ENCODE measurements around the gene NDUFAF8.

Gene NDUFAF8

DNA sequence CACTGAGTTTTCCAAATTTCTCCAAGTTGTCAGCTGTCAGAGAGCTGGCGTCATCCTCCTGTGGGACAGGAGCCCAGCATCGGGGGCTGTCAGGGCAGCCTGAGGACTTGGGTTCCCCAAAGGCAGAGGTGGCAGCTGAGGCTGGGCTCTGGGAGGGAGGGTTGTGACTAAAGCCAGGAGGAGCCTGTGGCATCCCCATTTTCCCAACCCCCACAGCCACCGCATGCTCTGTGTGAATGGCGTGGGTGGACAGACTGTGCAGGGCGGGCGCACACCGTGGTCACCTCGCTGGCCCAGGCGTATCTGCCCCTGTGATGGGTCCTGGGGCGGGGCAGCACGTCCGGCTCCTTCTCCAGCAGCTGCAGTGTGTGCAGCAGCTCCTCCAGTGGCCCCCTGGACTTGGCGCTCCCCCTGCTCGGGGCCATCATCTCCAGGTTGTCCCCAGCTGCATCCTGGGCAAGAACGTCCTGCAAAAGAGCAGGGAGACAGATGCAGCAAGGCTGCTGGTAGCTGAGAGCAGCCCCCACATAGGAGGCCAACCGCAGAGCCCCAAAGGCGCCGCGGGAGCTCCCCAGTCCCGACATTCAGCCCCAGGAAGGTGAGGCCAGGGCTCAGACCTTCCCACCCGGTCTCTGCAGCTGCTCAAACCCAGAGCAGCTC is 41.2 kb upstream of the NDUFAF8 start:
- ATAC-seq: no peak
- no peak for TF ChIP-seq ZNF70 (CRISPR knock-in tag; IDR thresholded peaks at IDR 0.05)
- TF ChIP-seq, protein P1, sequence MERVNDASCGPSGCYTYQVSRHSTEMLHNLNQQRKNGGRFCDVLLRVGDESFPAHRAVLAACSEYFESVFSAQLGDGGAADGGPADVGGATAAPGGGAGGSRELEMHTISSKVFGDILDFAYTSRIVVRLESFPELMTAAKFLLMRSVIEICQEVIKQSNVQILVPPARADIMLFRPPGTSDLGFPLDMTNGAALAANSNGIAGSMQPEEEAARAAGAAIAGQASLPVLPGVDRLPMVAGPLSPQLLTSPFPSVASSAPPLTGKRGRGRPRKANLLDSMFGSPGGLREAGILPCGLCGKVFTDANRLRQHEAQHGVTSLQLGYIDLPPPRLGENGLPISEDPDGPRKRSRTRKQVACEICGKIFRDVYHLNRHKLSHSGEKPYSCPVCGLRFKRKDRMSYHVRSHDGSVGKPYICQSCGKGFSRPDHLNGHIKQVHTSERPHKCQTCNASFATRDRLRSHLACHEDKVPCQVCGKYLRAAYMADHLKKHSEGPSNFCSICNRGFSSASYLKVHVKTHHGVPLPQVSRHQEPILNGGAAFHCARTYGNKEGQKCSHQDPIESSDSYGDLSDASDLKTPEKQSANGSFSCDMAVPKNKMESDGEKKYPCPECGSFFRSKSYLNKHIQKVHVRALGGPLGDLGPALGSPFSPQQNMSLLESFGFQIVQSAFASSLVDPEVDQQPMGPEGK (CRISPR knock-in tag; IDR thresholded peaks at IDR 0.05; ENCODE audit: borderline replicate concordance): no peak
- no peak for TF ChIP-seq PPARA (CRISPR knock-in tag; IDR thresholded peaks at IDR 0.05; ENCODE audit: borderline replicate concordance)
- no peak for TF ChIP-seq SNAI2 (CRISPR knock-in tag; IDR thresholded peaks at IDR 0.05)

DNA sequence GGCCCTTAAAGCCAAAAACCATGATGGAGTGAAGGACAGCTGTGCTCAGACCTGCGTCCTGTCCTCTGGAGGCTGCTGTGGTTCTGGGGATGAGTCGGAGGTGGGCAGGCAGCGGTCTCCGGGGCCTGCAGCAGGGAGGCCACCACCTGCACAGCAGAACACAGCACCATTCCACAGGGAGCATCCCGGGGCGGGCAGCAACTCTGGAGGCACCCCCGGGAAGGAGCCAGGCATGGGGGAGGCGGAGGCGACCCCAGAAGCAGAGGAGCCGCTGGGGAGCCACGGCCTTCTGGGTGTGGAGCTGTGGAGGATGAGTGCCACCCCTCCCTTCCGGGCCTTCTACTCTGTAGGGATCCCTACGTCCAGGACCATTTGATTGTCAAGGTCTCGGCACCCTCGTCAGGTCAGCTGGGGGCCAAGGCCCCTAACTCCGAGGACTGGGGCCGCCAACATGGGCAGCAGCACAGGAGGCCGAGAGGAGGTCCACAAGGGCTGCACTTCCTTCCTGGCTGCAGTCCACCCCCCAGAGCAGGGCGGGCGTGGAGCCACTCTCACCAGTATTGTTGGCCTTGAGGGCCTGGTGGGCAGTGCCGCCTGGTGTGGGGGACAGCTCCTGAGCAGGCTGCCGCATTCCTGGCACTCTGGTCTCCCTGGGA is 40.2 kb upstream of the NDUFAF8 start:
- TF ChIP-seq, protein P2, sequence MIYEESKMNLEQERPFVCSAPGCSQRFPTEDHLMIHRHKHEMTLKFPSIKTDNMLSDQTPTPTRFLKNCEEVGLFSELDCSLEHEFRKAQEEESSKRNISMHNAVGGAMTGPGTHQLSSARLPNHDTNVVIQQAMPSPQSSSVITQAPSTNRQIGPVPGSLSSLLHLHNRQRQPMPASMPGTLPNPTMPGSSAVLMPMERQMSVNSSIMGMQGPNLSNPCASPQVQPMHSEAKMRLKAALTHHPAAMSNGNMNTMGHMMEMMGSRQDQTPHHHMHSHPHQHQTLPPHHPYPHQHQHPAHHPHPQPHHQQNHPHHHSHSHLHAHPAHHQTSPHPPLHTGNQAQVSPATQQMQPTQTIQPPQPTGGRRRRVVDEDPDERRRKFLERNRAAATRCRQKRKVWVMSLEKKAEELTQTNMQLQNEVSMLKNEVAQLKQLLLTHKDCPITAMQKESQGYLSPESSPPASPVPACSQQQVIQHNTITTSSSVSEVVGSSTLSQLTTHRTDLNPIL (CRISPR knock-in tag; IDR thresholded peaks at IDR 0.05; ENCODE audit: low read depth): no peak
- no peak for TF ChIP-seq ZFP30 (CRISPR knock-in tag; IDR thresholded peaks at IDR 0.05)
- TF ChIP-seq ARNTL (CRISPR knock-in tag; IDR thresholded peaks at IDR 0.05; ENCODE audit: borderline replicate concordance, low read depth): no peak
- no peak for TF ChIP-seq ZNF70 (CRISPR knock-in tag; IDR thresholded peaks at IDR 0.05)
- no peak for TF ChIP-seq ZC3H10 (CRISPR knock-in tag; IDR thresholded peaks at IDR 0.05)
- TF ChIP-seq ZFP3 (CRISPR knock-in tag; IDR thresholded peaks at IDR 0.05): no peak
- TF ChIP-seq TOX (CRISPR knock-in tag; IDR thresholded peaks at IDR 0.05; ENCODE audit: borderline replicate concordance): no peak
- TF ChIP-seq PPARA (CRISPR knock-in tag; IDR thresholded peaks at IDR 0.05; ENCODE audit: borderline replicate concordance): no peak
- no peak for TF ChIP-seq ISL1 (CRISPR knock-in tag; IDR thresholded peaks at IDR 0.05)
- TF ChIP-seq, protein P3, sequence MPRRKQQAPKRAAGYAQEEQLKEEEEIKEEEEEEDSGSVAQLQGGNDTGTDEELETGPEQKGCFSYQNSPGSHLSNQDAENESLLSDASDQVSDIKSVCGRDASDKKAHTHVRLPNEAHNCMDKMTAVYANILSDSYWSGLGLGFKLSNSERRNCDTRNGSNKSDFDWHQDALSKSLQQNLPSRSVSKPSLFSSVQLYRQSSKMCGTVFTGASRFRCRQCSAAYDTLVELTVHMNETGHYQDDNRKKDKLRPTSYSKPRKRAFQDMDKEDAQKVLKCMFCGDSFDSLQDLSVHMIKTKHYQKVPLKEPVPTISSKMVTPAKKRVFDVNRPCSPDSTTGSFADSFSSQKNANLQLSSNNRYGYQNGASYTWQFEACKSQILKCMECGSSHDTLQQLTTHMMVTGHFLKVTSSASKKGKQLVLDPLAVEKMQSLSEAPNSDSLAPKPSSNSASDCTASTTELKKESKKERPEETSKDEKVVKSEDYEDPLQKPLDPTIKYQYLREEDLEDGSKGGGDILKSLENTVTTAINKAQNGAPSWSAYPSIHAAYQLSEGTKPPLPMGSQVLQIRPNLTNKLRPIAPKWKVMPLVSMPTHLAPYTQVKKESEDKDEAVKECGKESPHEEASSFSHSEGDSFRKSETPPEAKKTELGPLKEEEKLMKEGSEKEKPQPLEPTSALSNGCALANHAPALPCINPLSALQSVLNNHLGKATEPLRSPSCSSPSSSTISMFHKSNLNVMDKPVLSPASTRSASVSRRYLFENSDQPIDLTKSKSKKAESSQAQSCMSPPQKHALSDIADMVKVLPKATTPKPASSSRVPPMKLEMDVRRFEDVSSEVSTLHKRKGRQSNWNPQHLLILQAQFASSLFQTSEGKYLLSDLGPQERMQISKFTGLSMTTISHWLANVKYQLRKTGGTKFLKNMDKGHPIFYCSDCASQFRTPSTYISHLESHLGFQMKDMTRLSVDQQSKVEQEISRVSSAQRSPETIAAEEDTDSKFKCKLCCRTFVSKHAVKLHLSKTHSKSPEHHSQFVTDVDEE (CRISPR knock-in tag; IDR thresholded peaks at IDR 0.05): no peak
- no peak for TF ChIP-seq GLIS3 (CRISPR knock-in tag; IDR thresholded peaks at IDR 0.05)
- TF ChIP-seq, protein P1 (CRISPR knock-in tag; IDR thresholded peaks at IDR 0.05; ENCODE audit: borderline replicate concordance): no peak
- TF ChIP-seq ZNF565 (CRISPR knock-in tag; conservative IDR thresholded peaks at IDR 0.05; ENCODE audit: low read depth): no peak
- no peak for TF ChIP-seq ZNF8 (CRISPR knock-in tag; IDR thresholded peaks at IDR 0.05)
- TF ChIP-seq SNAI2 (CRISPR knock-in tag; IDR thresholded peaks at IDR 0.05): no peak
- no peak for TF ChIP-seq TCF4 (CRISPR knock-in tag; IDR thresholded peaks at IDR 0.05; ENCODE audit: borderline replicate concordance)
- no peak for TF ChIP-seq RARB (CRISPR knock-in tag; IDR thresholded peaks at IDR 0.05)
- TF ChIP-seq OSR1 (CRISPR knock-in tag; IDR thresholded peaks at IDR 0.05): no peak
- TF ChIP-seq, protein P4, sequence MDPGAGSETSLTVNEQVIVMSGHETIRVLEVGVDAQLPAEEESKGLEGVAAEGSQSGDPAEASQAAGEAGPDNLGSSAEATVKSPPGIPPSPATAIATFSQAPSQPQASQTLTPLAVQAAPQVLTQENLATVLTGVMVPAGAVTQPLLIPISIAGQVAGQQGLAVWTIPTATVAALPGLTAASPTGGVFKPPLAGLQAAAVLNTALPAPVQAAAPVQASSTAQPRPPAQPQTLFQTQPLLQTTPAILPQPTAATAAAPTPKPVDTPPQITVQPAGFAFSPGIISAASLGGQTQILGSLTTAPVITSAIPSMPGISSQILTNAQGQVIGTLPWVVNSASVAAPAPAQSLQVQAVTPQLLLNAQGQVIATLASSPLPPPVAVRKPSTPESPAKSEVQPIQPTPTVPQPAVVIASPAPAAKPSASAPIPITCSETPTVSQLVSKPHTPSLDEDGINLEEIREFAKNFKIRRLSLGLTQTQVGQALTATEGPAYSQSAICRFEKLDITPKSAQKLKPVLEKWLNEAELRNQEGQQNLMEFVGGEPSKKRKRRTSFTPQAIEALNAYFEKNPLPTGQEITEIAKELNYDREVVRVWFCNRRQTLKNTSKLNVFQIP (CRISPR knock-in tag; IDR thresholded peaks at IDR 0.05; ENCODE audit: borderline replicate concordance, low read depth): no peak
- no peak for ATAC-seq

DNA sequence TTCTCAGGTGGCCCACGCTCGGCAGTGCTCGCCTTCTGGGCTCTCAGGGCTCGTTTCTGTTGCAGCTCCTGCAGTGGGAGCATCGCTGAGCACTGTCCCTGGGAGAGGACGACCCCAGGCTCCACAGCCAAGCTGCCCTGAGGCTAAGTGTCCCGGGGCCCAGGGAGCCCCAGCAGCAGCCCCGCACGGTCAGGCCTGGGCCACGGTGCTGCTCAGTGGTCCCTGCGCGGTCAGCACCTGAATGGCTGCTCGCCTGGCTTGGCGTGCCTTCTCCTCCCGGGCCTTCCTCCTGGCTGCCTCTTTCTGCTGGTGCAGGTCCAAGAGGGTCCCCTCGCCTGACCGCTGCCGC is 39.7 kb upstream of the NDUFAF8 start:
- ATAC-seq: no peak
- TF ChIP-seq TOX (CRISPR knock-in tag; IDR thresholded peaks at IDR 0.05; ENCODE audit: borderline replicate concordance): no peak
- no peak for TF ChIP-seq ZFP3 (CRISPR knock-in tag; IDR thresholded peaks at IDR 0.05)
- no peak for TF ChIP-seq ZNF8 (CRISPR knock-in tag; IDR thresholded peaks at IDR 0.05)
- TF ChIP-seq, protein P2 (CRISPR knock-in tag; IDR thresholded peaks at IDR 0.05; ENCODE audit: low read depth): no peak
- TF ChIP-seq GLIS3 (CRISPR knock-in tag; IDR thresholded peaks at IDR 0.05): no peak
- TF ChIP-seq CSDC2 (CRISPR knock-in tag; IDR thresholded peaks at IDR 0.05): no peak
- no peak for TF ChIP-seq ESRRG (CRISPR knock-in tag; IDR thresholded peaks at IDR 0.05)
- TF ChIP-seq ZNF565 (CRISPR knock-in tag; conservative IDR thresholded peaks at IDR 0.05; ENCODE audit: low read depth): no peak
- no peak for TF ChIP-seq ZFP30 (CRISPR knock-in tag; IDR thresholded peaks at IDR 0.05)
- TF ChIP-seq SNAI2 (CRISPR knock-in tag; IDR thresholded peaks at IDR 0.05): no peak
- no peak for TF ChIP-seq ARNTL (CRISPR knock-in tag; IDR thresholded peaks at IDR 0.05; ENCODE audit: borderline replicate concordance, low read depth)
- no peak for TF ChIP-seq TCF4 (CRISPR knock-in tag; IDR thresholded peaks at IDR 0.05; ENCODE audit: borderline replicate concordance)
- TF ChIP-seq ZNF70 (CRISPR knock-in tag; IDR thresholded peaks at IDR 0.05): no peak
- TF ChIP-seq, protein P1 (CRISPR knock-in tag; IDR thresholded peaks at IDR 0.05; ENCODE audit: borderline replicate concordance): no peak
- TF ChIP-seq RARB (CRISPR knock-in tag; IDR thresholded peaks at IDR 0.05): no peak
- TF ChIP-seq OSR1 (CRISPR knock-in tag; IDR thresholded peaks at IDR 0.05): no peak

Data from SK-N-SH treated with all-trans-retinoic acid at 6 μM for 48 hours (cell line).